ENCODE results near the gene WDR70.

- TF ChIP-seq CTCF (IDR thresholded peaks at IDR 0.05) (no peak), POLR2A (IDR thresholded peaks at IDR 0.05) (no peak)
Observed at GRCh38 chr5:37494756-37495155, 115.6 kb downstream of the WDR70 start.

Data from ovary (tissue), 3 donors.